Breast epithelium (tissue), 4 donors: Measurements from ENCODE around the gene USP15. TPM values are rescaled to one million over a fixed set of nuclear protein-coding genes. Genes with fewer than 3 reads are reported as not detected.

Experiments used
- DNase-seq, 2 donors: peaks; one replicate each; pipeline ENCODE4 v3.0.0-alpha.2; 2019; ENCODE audit warnings: low spot score in 2 of 2
- H3K27ac ChIP-seq, 2 donors: fragments of 200-600 bp; sonication (generic) in 1 of 2; one replicate each; pipeline ENCODE4 v1.5.1; 2016 to 2019; ENCODE audit warnings: mild to moderate bottlenecking in 1 of 2
- H3K27me3 ChIP-seq, 2 donors: fragments of 200-600 bp; sonication (generic) in 1 of 2; one replicate each; pipeline versions ENCODE4 v1.5.1 to v1.6.0; 2017 to 2019; ENCODE audit warnings: control low read depth in 1 of 2, mild to moderate bottlenecking in 1 of 2
- H3K36me3 ChIP-seq: fragments of 200-600 bp; one replicate; pipeline ENCODE4 v1.5.1; 2019
- H3K4me1 ChIP-seq, 2 donors: fragments of 200-600 bp; sonication (generic); one replicate each; pipeline ENCODE4 v1.5.1; 2016 to 2019; ENCODE audit warnings: control low read depth in 1 of 2
- H3K4me3 ChIP-seq, 3 donors: fragments of 200-600 bp; sonication (generic); 1 replicate in 2 of 3; 2 replicates in 1 of 3; pipeline ENCODE4 v1.5.1; 2016 to 2019; ENCODE audit warnings: mild to moderate bottlenecking in 3 of 3, moderate library complexity in 2 of 3
- H3K9me3 ChIP-seq, 2 donors: fragments of 200-600 bp; sonication (generic) in 1 of 2; one replicate each; pipeline ENCODE4 v1.5.1; 2016 to 2019; ENCODE audit warnings: control low read depth in 1 of 2
- POLR2A ChIP-seq: fragments of 450-650 bp; IDR thresholded peaks from one replicate; pipeline ENCODE4 v1.6.1; 2016; ENCODE audit warnings: antibody characterized with exemption, mild to moderate bottlenecking, moderate library complexity
- POLR2AphosphoS5 ChIP-seq, 3 donors: sonication (generic); formaldehyde crosslinking; IDR thresholded peaks; one replicate each; pipeline ENCODE4 v1.6.1; 2017; ENCODE audit warnings: antibody characterized with exemption in 3 of 3
- intact Hi-C: fragments of 100-400 bp; cut with DNase I; formaldehyde crosslinking; loops from one replicate; pipeline ENCODE4 v1.15.1; 2023; ENCODE audit warnings: low total_unique reads
- total RNA-seq, 3 donors: library from RNA; depleted of rRNA; stranded (reverse); fragments of >200 nt; gene quantifications; one replicate each; pipeline ENCODE4 v1.1.0, GENCODE V29; 2016
- TF ChIP-seq, protein P1 (sequence below), 3 donors: fragments of 450-650 bp; IDR thresholded peaks; one replicate each; pipeline ENCODE4 v1.5.1; 2016 to 2017; ENCODE audit warnings: antibody characterized with exemption in 3 of 3, mild to moderate bottlenecking in 3 of 3, moderate library complexity in 3 of 3

The USP15 gene
- total RNA-seq, 3 donors from 2014 or later: 65.9 to 234 (median 110) TPM

DNA sequence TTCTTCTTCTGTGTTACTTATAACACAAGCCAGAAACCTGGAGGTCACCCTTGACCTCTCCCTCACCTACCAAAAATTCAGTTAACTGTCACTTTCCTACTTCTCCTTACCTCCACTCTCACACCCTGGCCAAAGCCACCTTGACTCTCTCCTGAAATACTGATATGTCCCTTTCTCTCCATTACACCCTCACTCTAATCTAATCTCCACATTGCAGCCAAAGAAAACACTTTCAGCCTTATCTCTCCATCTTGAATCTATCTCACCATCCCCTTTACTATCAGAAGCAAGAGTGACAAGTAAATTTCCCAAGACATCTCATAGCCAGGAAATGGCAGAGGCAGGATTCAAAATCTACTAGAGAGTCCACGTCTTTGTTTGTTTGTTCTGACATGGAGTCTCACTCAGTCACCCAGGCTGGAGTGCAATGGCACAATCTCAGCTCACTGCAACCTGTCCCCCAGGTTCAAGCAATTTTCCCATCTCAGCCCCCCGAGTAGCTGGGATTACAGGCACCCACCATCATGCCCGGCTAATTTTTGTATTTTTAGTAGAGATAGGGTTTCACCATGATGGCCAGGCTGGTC, 28.0 kb upstream of the USP15 start:
- intact Hi-C loops: no loop called here
- Histone ChIP-seq H3K9me3 (peaks cover 0 to 3% of the 10 kb centered on the region in 2 donors), H3K36me3 (no peaks in the 10 kb centered on the region), H3K4me3 (no peak overlapping the region), H3K4me1 (no peaks in the 10 kb centered on the region), H3K27ac (no peak overlapping the region), H3K27me3 (no peaks in the 10 kb centered on the region)
- TF ChIP-seq POLR2A: no peak
- TF ChIP-seq POLR2AphosphoS5 (IDR thresholded peaks at IDR 0.05): no peak
- TF ChIP-seq, protein P1, sequence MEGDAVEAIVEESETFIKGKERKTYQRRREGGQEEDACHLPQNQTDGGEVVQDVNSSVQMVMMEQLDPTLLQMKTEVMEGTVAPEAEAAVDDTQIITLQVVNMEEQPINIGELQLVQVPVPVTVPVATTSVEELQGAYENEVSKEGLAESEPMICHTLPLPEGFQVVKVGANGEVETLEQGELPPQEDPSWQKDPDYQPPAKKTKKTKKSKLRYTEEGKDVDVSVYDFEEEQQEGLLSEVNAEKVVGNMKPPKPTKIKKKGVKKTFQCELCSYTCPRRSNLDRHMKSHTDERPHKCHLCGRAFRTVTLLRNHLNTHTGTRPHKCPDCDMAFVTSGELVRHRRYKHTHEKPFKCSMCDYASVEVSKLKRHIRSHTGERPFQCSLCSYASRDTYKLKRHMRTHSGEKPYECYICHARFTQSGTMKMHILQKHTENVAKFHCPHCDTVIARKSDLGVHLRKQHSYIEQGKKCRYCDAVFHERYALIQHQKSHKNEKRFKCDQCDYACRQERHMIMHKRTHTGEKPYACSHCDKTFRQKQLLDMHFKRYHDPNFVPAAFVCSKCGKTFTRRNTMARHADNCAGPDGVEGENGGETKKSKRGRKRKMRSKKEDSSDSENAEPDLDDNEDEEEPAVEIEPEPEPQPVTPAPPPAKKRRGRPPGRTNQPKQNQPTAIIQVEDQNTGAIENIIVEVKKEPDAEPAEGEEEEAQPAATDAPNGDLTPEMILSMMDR (IDR thresholded peaks at IDR 0.05): no peak
- no peak for DNase-seq

DNA sequence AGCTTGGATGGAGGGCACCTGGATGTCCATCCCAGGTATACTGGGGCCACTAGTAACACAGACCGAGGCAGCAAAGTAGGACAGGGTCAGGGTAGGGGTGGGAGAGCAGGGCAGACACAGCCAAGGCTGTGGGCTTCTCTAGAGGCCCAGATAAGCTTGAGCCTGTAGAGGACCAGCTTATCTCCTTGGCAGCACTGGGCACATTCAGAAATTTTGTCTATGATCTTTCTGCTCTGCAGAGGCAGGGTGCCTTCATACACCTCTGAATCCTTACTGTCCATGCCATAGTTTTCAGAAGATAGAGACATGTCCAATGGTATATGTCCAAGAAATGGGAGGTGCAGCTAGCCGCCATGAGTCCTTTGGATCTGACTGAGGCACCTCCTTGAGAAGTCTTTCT, 26.4 kb upstream of the USP15 start:
- Histone ChIP-seq H3K27ac (no peak overlapping the region), H3K27me3 (no peaks in the 10 kb centered on the region), H3K4me1 (no peaks in the 10 kb centered on the region), H3K4me3 (no peak overlapping the region), H3K36me3 (no peaks in the 10 kb centered on the region), H3K9me3 (peaks cover 0 to 9% of the 10 kb centered on the region in 2 donors)
- TF ChIP-seq POLR2A (no peak), POLR2AphosphoS5 (IDR thresholded peaks at IDR 0.05) (no peak)
- TF ChIP-seq, protein P1 (IDR thresholded peaks at IDR 0.05): no peak
- DNase-seq: no peak
- intact Hi-C loops: no loop called here

DNA sequence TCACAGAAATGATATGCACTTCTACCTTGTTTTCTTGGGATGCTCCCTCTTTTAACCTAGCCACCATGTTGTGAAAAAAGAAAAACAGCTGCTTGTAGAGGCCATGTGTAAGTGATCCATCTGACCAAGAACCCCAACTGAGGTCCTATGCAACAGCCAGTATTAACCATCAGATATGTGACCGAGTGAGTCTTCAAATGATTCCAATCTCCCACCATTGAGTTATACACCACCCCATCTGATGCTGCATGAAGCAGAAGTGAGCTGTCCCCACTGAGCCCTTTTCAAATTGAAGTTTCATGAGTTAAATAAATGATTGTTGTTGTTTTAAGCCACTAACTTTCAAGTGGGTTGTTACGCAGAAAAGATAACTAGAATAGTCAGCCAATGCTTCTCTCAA, 20.6 kb upstream of the USP15 start:
- no peaks in the 10 kb centered on the region for H3K36me3 ChIP-seq
- no peak overlapping the region for H3K4me3 ChIP-seq
- intact Hi-C loops: no loop called here
- DNase-seq: no peak
- TF ChIP-seq POLR2A: no peak
- TF ChIP-seq POLR2AphosphoS5 (IDR thresholded peaks at IDR 0.05): no peak
- TF ChIP-seq, protein P1 (IDR thresholded peaks at IDR 0.05): no peak
- peaks cover 0 to 9% of the 10 kb centered on the region in 2 donors for H3K9me3 ChIP-seq
- H3K27ac ChIP-seq: no peak overlapping the region
- H3K4me1 ChIP-seq: no peaks in the 10 kb centered on the region
- no peaks in the 10 kb centered on the region for H3K27me3 ChIP-seq

DNA sequence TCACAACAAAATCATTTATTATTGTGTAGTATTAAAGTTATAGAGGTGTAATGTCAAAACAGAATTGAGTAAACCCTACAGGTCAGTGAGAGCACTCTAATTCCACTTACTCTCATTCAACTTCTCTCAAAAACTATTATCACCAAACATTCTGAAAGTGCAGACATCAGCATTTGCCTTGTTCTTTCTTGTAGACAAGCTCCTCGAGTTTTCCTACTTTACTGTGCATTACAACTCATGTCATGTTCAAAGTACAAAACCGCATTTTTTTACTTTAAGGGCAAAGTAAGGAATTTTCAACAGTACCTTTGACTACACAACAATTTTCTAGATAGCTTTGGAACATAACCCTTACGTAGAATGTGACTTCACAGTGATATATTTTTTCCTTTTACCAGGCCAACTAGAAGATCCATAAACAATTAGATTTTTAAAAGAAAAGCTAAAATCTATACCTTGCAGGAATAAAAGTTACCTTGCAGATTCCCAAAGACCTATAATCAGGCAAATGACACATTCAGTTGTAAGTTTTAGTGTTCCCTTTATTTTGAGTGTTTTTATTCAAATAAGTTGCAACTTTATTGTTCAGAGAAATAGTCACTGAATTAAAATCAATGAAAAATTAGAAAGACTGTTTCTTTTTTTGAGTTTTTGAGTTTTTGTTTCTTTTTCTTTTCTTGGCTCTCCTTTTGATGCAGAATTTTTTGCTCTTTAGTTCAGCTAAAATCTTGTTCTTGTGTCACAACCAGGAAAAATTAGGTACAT, 12.7 kb upstream of the USP15 start:
- H3K27ac ChIP-seq: no peak overlapping the region
- no peak overlapping the region for H3K4me3 ChIP-seq
- intact Hi-C loops: no loop called here
- no peaks in the 10 kb centered on the region for H3K9me3 ChIP-seq
- H3K27me3 ChIP-seq: no peaks in the 10 kb centered on the region
- no peak for TF ChIP-seq POLR2AphosphoS5 (IDR thresholded peaks at IDR 0.05)
- no peak for TF ChIP-seq POLR2A
- DNase-seq: no peak
- no peaks in the 10 kb centered on the region for H3K36me3 ChIP-seq
- no peaks in the 10 kb centered on the region for H3K4me1 ChIP-seq

DNA sequence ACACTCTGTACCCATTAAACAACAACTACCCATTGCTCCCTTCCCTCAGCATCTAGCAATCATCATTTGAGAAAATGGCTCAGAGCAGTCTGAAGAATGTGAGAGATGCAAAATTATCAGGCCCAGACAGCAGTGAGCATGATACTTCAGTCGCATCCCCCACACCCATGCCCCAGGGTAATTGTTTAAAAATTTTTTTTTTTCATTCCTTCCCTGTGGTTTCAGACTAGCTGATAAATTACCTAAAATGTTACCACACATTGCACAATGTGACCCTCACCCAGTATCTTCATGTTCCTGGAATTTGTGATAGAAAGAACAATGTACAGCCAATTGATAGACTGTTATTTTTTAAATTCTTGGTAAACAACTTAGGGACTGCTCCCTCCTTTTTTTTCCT, 11.3 kb upstream of the USP15 start:
- no peak for DNase-seq
- H3K4me3 ChIP-seq: no peak overlapping the region
- H3K27ac ChIP-seq: no peak overlapping the region
- no peaks in the 10 kb centered on the region for H3K4me1 ChIP-seq
- H3K27me3 ChIP-seq: no peaks in the 10 kb centered on the region
- no peaks in the 10 kb centered on the region for H3K36me3 ChIP-seq
- intact Hi-C loops: no loop called here
- TF ChIP-seq POLR2A: no peak
- TF ChIP-seq POLR2AphosphoS5 (IDR thresholded peaks at IDR 0.05): no peak
- TF ChIP-seq, protein P1 (IDR thresholded peaks at IDR 0.05): no peak
- no peaks in the 10 kb centered on the region for H3K9me3 ChIP-seq
